CD4-positive, alpha-beta T cell (primary cell): ENCODE measurements around the gene JCHAIN. TPM values are rescaled to one million over a fixed set of nuclear protein-coding genes. Genes with fewer than 3 reads are reported as not detected.

Experiments
- ATAC-seq: fragments of 200-7000 bp; cut with Tn5 transposase; one replicate; pipeline ENCODE4 v1.10.0; 2022; ENCODE audit warnings: mild to moderate bottlenecking; ENCODE audit not compliant: poor library complexity
- CTCF ChIA-PET: fragments of 350-600 bp; sonication (Branson Sonifier 250); formaldehyde crosslinking; loops from one replicate; lab custom pipeline; 2021; ENCODE audit warnings: antibody characterized with exemption, inconsistent platforms; lab: Charles Lee
- POLR2A ChIA-PET: fragments of 350-600 bp; sonication (Branson Sonifier 250); formaldehyde crosslinking; loops from one replicate; lab custom pipeline; 2021; ENCODE audit warnings: antibody characterized with exemption, inconsistent platforms; lab: Charles Lee
- DNase-seq, 14 experiments: peaks; one replicate each; pipeline ENCODE4 v3.0.0-alpha.2; 2013 to 2020; ENCODE audit warnings: mixed read lengths in 2 of 14
- H3K27ac ChIP-seq, 2 donors: one replicate each; pipeline versions ENCODE4 v1.5.1 to v1.7.0; 2013; ENCODE audit warnings: low read length in 2 of 2, low read depth in 1 of 2, mild to moderate bottlenecking in 1 of 2
- H3K27me3 ChIP-seq, 2 experiments: 1 replicate in 1 of 2; 2 replicates in 1 of 2; pipeline versions ENCODE4 v1.6.1 to v1.7.0; 2013; ENCODE audit warnings: low read length in 2 of 2, control low read depth in 1 of 2, mild to moderate bottlenecking in 1 of 2, moderate library complexity in 1 of 2; ENCODE audit not compliant: insufficient read depth in 2 of 2, control insufficient read depth in 1 of 2
- H3K36me3 ChIP-seq: one replicate; pipeline ENCODE4 v1.6.1; 2013; ENCODE audit warnings: low read length, control low read depth; ENCODE audit not compliant: insufficient read depth
- H3K4me1 ChIP-seq: one replicate; pipeline ENCODE4 v1.6.1; 2013; ENCODE audit warnings: low read length, control low read depth; ENCODE audit not compliant: insufficient read depth
- H3K4me3 ChIP-seq: one replicate; pipeline ENCODE4 v1.5.1; 2013; ENCODE audit warnings: mild to moderate bottlenecking, low read length, moderate library complexity
- H3K9me3 ChIP-seq, 2 experiments: 1 replicate in 1 of 2; 2 replicates in 1 of 2; pipeline versions ENCODE4 v1.6.1 to v1.7.0; 2013; ENCODE audit warnings: low read length in 2 of 2, mild to moderate bottlenecking in 2 of 2, control low read depth in 1 of 2, moderate library complexity in 1 of 2; ENCODE audit not compliant: control insufficient read depth in 1 of 2, insufficient read depth in 1 of 2
- H3K27ac Mint-ChIP-seq: one replicate; pipeline ENCODE4 v1.8.0; 2020; ENCODE audit warnings: mixed read lengths
- H3K27me3 Mint-ChIP-seq: one replicate; pipeline ENCODE4 v1.8.0; 2021; ENCODE audit warnings: mixed read lengths
- H3K36me3 Mint-ChIP-seq: one replicate; pipeline ENCODE4 v1.8.0; 2021; ENCODE audit warnings: low read depth, mixed read lengths
- H3K4me1 Mint-ChIP-seq: one replicate; pipeline ENCODE4 v1.8.0; 2021; ENCODE audit warnings: low read depth, mixed read lengths
- H3K4me3 Mint-ChIP-seq: one replicate; pipeline ENCODE4 v1.8.0; 2020; ENCODE audit warnings: mild to moderate bottlenecking, mixed read lengths
- H3K9me3 Mint-ChIP-seq: one replicate; pipeline ENCODE4 v1.8.0; 2020; ENCODE audit warnings: mixed read lengths
- intact Hi-C, 2 experiments: fragments of 100-400 bp; cut with DNase I in 1 of 2; cut with micrococcal nuclease in 1 of 2; formaldehyde crosslinking; loops; one replicate each; pipeline versions ENCODE4 v1.15.1 to v1.9.0; 2023 to 2025; cut with DNase I, micrococcal nuclease
- total RNA-seq, 174 experiments: library from RNA in 2 of 174; stranded (reverse) in 2 of 174; gene quantifications; one replicate each; pipeline ENCODE4 v1.2.3 and lab custom pipeline; 2021 to 2026
- TF ChIP-seq, protein P1 (sequence below): fragments of 200-600 bp; IDR thresholded peaks from one replicate; pipeline ENCODE4 v1.8.0; 2022; ENCODE audit warnings: antibody characterized with exemption, mild to moderate bottlenecking

Gene JCHAIN
- total RNA-seq, 2 experiments from 2014 or later: 1.0 to 2.7 TPM

DNA sequence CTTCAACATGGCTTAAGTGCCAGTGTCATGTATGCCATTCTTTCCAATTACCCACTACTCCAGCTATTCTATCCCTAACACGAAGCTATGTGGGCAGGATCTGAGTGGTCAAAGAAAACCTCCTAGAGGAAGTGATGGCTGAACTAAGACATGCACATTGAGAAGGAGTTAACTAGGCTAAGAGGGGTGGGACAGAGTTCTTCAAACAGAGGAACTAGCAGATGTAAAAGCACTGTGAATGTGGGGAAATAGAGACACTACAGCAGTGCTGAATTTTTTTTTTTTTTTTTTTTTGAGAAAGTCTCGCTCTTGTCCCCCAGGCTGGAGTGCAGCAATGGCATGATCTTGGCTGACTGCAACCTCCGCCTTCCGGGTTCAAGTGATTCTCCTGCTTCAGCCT lies 6.2 kb downstream of the JCHAIN start:
- ATAC-seq (no peak), DNase-seq (no peak)
- H3K27ac ChIP-seq: no peak overlapping the region
- Mint-ChIP-seq H3K9me3 (no peaks in the 10 kb centered on the region), H3K27ac (no peak overlapping the region), H3K4me3 (no peak overlapping the region), H3K27me3 (no peaks in the 10 kb centered on the region), H3K36me3 (no peaks in the 10 kb centered on the region), H3K4me1 (peaks cover 5% of the 10 kb centered on the region)
- CTCF ChIA-PET: no interaction called here
- H3K36me3 ChIP-seq: no peaks in the 10 kb centered on the region
- TF ChIP-seq, protein P1, sequence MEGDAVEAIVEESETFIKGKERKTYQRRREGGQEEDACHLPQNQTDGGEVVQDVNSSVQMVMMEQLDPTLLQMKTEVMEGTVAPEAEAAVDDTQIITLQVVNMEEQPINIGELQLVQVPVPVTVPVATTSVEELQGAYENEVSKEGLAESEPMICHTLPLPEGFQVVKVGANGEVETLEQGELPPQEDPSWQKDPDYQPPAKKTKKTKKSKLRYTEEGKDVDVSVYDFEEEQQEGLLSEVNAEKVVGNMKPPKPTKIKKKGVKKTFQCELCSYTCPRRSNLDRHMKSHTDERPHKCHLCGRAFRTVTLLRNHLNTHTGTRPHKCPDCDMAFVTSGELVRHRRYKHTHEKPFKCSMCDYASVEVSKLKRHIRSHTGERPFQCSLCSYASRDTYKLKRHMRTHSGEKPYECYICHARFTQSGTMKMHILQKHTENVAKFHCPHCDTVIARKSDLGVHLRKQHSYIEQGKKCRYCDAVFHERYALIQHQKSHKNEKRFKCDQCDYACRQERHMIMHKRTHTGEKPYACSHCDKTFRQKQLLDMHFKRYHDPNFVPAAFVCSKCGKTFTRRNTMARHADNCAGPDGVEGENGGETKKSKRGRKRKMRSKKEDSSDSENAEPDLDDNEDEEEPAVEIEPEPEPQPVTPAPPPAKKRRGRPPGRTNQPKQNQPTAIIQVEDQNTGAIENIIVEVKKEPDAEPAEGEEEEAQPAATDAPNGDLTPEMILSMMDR: no peak
- no peaks in the 10 kb centered on the region for H3K27me3 ChIP-seq
- H3K9me3 ChIP-seq: no peaks in the 10 kb centered on the region
- no peak overlapping the region for H3K4me3 ChIP-seq
- POLR2A ChIA-PET: interaction anchor here (1.1 kb wide), 1 partner anchor 31 kb away, joined by 3 read pairs; no protein-coding TSS in a partner anchor
- H3K4me1 ChIP-seq: no peaks in the 10 kb centered on the region
- intact Hi-C loops: no loop called here

GRCh38 chr4:70658418-70658817 lies 7.9 kb downstream of the JCHAIN start:
- no peak overlapping the region for H3K27ac Mint-ChIP-seq
- CTCF ChIA-PET: no interaction called here
- H3K4me3 Mint-ChIP-seq: no peak overlapping the region
- no peak for ATAC-seq
- TF ChIP-seq, protein P1: no peak
- peaks cover 5% of the 10 kb centered on the region for H3K4me1 Mint-ChIP-seq
- no peaks in the 10 kb centered on the region for H3K9me3 Mint-ChIP-seq
- Histone ChIP-seq H3K9me3 (no peaks in the 10 kb centered on the region), H3K27me3 (no peaks in the 10 kb centered on the region), H3K4me1 (no peaks in the 10 kb centered on the region), H3K36me3 (no peaks in the 10 kb centered on the region), H3K4me3 (no peak overlapping the region), H3K27ac (no peak overlapping the region)
- DNase-seq: no peak
- POLR2A ChIA-PET: no interaction called here
- intact Hi-C loops: loop anchor here in 1 of 2 experiments (5.0 to 10.0 kb wide), 2 partner anchors 326 to 1644 kb away; no protein-coding TSS in a partner anchor
- H3K36me3 Mint-ChIP-seq: no peaks in the 10 kb centered on the region
- peaks cover 5% of the 10 kb centered on the region for H3K27me3 Mint-ChIP-seq

DNA sequence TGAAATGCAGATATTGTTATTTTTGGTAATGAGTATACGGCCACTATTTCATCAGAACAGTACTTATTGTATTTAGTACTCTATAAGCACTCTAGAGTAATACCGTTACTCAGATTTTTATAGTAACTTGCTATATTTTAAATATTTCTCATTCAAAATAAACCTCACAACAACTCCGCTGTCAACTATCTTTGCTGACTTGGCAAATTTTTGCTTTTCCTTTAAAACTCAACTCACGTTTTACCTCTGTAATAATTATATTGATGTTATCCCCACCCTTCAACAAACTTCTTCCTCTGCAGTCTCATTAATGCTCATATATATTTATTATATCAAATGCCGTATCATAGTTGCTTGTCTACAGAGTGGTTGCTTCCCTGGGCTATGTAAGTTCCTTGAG lies 9.0 kb downstream of the JCHAIN start:
- Histone ChIP-seq H3K4me1 (no peaks in the 10 kb centered on the region), H3K9me3 (no peaks in the 10 kb centered on the region), H3K27ac (no peak overlapping the region), H3K27me3 (no peaks in the 10 kb centered on the region), H3K36me3 (no peaks in the 10 kb centered on the region), H3K4me3 (no peak overlapping the region)
- H3K36me3 Mint-ChIP-seq: no peaks in the 10 kb centered on the region
- no peaks in the 10 kb centered on the region for H3K9me3 Mint-ChIP-seq
- intact Hi-C loops: loop anchor here in 1 of 2 experiments (5.0 to 10.0 kb wide), 2 partner anchors 327 to 1645 kb away; no protein-coding TSS in a partner anchor
- ChIA-PET CTCF (no interaction called here), POLR2A (no interaction called here)
- H3K27me3 Mint-ChIP-seq: peaks cover 6% of the 10 kb centered on the region
- no peak for DNase-seq
- H3K27ac Mint-ChIP-seq: no peak overlapping the region
- TF ChIP-seq, protein P1: no peak
- peaks cover 5% of the 10 kb centered on the region for H3K4me1 Mint-ChIP-seq
- ATAC-seq: no peak
- no peak overlapping the region for H3K4me3 Mint-ChIP-seq
